ENCODE measurements around the gene MBD6. TPM values are rescaled to one million over a fixed set of nuclear protein-coding genes. Genes with fewer than 3 reads are reported as not detected.
"Not testable (repeated sequence)": the region's sequence is repeated elsewhere in the genome, so short reads cannot be mapped to it uniquely, and the experiment has no call there.

MBD6 gene
- total and polyA plus RNA-seq, 2 of the 4 experiments (the other 2 are of a cell fraction) = 0.90 to 9.3 TPM

- Histone ChIP-seq H4K8ac (ENCODE audit: low read depth in 2 of 2, low read length in 2 of 2) (no peak overlapping the region), H3K4ac (ENCODE audit: low read depth, low read length) (no peak overlapping the region), H3K9me3 (ENCODE audit: control insufficient read depth, insufficient read depth, low read length) (no peaks in the 10 kb centered on the region), H2AK5ac (ENCODE audit: low read depth, low read length) (no peak overlapping the region), H2BK15ac (ENCODE audit: low read depth, low read length) (no peak overlapping the region), H3K56ac (ENCODE audit: extremely low read depth, insufficient read depth, low read length) (no peak overlapping the region), H3K9me1 (ENCODE audit: insufficient read depth, low read length) (peaks cover 14% of the 10 kb centered on the region), H3K18ac (ENCODE audit: low read depth, low read length) (no peak overlapping the region), H3K14ac (replicated peaks; ENCODE audit: low read depth, low read length) (no peak overlapping the region), H4K5ac (ENCODE audit: low read depth, low read length) (no peak overlapping the region), H3K4me3 (ENCODE audit: insufficient read depth, low read depth, low read length) (no peak overlapping the region), H2AK9ac (replicated peaks; ENCODE audit: low read depth, low read length, poor library complexity) (no peak overlapping the region), H4K20me1 (ENCODE audit: insufficient read depth, low read length) (peaks cover 22% of the 10 kb centered on the region; the same call in 1 of the 2 replicates), H2BK120ac (ENCODE audit: low read depth, low read length) (no peak overlapping the region), H2BK5ac (ENCODE audit: low read depth, low read length, poor library complexity, severe bottlenecking) (no peak overlapping the region), H3K4me2 (ENCODE audit: low read depth, low read length) (no peak overlapping the region), H3K27ac (ENCODE audit: insufficient read depth, low read length) (no peak overlapping the region), H3K27me3 (ENCODE audit: control insufficient read depth, insufficient read depth, low read length) (no peaks in the 10 kb centered on the region), H2AFZ (replicated peaks; ENCODE audit: low read length, poor library complexity) (no peak overlapping the region), H2BK20ac (ENCODE audit: low read depth, low read length) (no peak overlapping the region), H3K4me1 (ENCODE audit: control insufficient read depth, insufficient read depth, low read length) (no peaks in the 10 kb centered on the region), H4K91ac (ENCODE audit: insufficient read depth, low read depth, low read length) (no peak overlapping the region), H3K23ac (ENCODE audit: low read depth, low read length) (no peak overlapping the region), H3K36me3 (ENCODE audit: control insufficient read depth, insufficient read depth, low read length) (peaks cover 57% of the 10 kb centered on the region), H3K9ac (ENCODE audit: low read depth, low read length) (no peak overlapping the region), H3K79me1 (ENCODE audit: low read depth in 1 of 2, low read length in 2 of 2) (peaks cover 45 to 50% of the 10 kb centered on the region in 2 experiments)
- BruUV-seq (replicated peaks) = no TSS peak
- 93% methylated on average over 3 of the region's 11 CpGs; no CpG with 5 or more reads in 1 of the 2 experiments for WGBS, 2 experiments (ENCODE audit: extremely low coverage in 2 of 2, insufficient read length in 1 of 2)
- no peak for ATAC-seq (ENCODE audit: low read depth)
- ChIA-PET CTCF (no interaction called here), POLR2A (ENCODE audit: unreplicated experiment) (no interaction called here)
- in situ Hi-C loops (cut with MboI; ENCODE audit: low sequenced_read_pairs) (no loop called here), dilution Hi-C loops (cut with HindIII; ENCODE audit: low sequenced_read_pairs, unreplicated experiment) (no loop called here), intact Hi-C loops (cut with micrococcal nuclease) (no loop called here)
- TF ChIP-seq CEBPB (IDR thresholded peaks at IDR 0.05; ENCODE audit: low read depth, low read length) = no peak
- DNase-seq = no peak
Observed at GRCh38 chr12:57500213-57500612, 22.4 kb upstream of the MBD6 start.

GRCh38 chr12:57502311-57502969 is 20.2 kb upstream of the MBD6 start:
- ATAC-seq (ENCODE audit: low read depth); H2BK120ac ChIP-seq (ENCODE audit: low read depth, low read length); dilution Hi-C loops (cut with HindIII; ENCODE audit: low sequenced_read_pairs, unreplicated experiment); H2BK5ac ChIP-seq (ENCODE audit: low read depth, low read length, poor library complexity, severe bottlenecking); H3K4me1 ChIP-seq (ENCODE audit: control insufficient read depth, insufficient read depth, low read length); H3K18ac ChIP-seq (ENCODE audit: low read depth, low read length); H4K8ac ChIP-seq (ENCODE audit: low read depth in 2 of 2, low read length in 2 of 2); CTCF ChIA-PET; H3K4me2 ChIP-seq (ENCODE audit: low read depth, low read length); DNase-seq; H3K27me3 ChIP-seq (ENCODE audit: control insufficient read depth, insufficient read depth, low read length); H3K9me3 ChIP-seq (ENCODE audit: control insufficient read depth, insufficient read depth, low read length); in situ Hi-C loops (cut with MboI; ENCODE audit: low sequenced_read_pairs); H2BK15ac ChIP-seq (ENCODE audit: low read depth, low read length); H3K56ac ChIP-seq (ENCODE audit: extremely low read depth, insufficient read depth, low read length); BruUV-seq (replicated peaks); H3K4ac ChIP-seq (ENCODE audit: low read depth, low read length); POLR2A ChIA-PET (ENCODE audit: unreplicated experiment); H2AK9ac ChIP-seq (replicated peaks; ENCODE audit: low read depth, low read length, poor library complexity); H4K5ac ChIP-seq (ENCODE audit: low read depth, low read length); H3K23ac ChIP-seq (ENCODE audit: low read depth, low read length); H2AFZ ChIP-seq (replicated peaks; ENCODE audit: low read length, poor library complexity); H3K27ac ChIP-seq (ENCODE audit: insufficient read depth, low read length); H4K91ac ChIP-seq (ENCODE audit: insufficient read depth, low read depth, low read length); H2BK20ac ChIP-seq (ENCODE audit: low read depth, low read length); H3K14ac ChIP-seq (replicated peaks; ENCODE audit: low read depth, low read length); H3K4me3 ChIP-seq (ENCODE audit: insufficient read depth, low read depth, low read length); H3K9ac ChIP-seq (ENCODE audit: low read depth, low read length); intact Hi-C loops (cut with micrococcal nuclease); H2AK5ac ChIP-seq (ENCODE audit: low read depth, low read length): not testable (repeated sequence)
- WGBS, 2 experiments (ENCODE audit: extremely low coverage in 2 of 2, insufficient read length in 1 of 2) = no CpG with 5 or more reads among the region's 22 CpGs
- H4K20me1 ChIP-seq (ENCODE audit: insufficient read depth, low read length) = peaks cover 17% of the 10 kb centered on the region
- peaks cover 11% of the 10 kb centered on the region for H3K9me1 ChIP-seq (ENCODE audit: insufficient read depth, low read length)
- peaks cover 61% of the 10 kb centered on the region for H3K36me3 ChIP-seq (ENCODE audit: control insufficient read depth, insufficient read depth, low read length)
- peaks cover 33 to 49% of the 10 kb centered on the region in 2 experiments for H3K79me1 ChIP-seq (ENCODE audit: low read depth in 1 of 2, low read length in 2 of 2)
